ENCODE measurements around the gene ARPP19.

DNA sequence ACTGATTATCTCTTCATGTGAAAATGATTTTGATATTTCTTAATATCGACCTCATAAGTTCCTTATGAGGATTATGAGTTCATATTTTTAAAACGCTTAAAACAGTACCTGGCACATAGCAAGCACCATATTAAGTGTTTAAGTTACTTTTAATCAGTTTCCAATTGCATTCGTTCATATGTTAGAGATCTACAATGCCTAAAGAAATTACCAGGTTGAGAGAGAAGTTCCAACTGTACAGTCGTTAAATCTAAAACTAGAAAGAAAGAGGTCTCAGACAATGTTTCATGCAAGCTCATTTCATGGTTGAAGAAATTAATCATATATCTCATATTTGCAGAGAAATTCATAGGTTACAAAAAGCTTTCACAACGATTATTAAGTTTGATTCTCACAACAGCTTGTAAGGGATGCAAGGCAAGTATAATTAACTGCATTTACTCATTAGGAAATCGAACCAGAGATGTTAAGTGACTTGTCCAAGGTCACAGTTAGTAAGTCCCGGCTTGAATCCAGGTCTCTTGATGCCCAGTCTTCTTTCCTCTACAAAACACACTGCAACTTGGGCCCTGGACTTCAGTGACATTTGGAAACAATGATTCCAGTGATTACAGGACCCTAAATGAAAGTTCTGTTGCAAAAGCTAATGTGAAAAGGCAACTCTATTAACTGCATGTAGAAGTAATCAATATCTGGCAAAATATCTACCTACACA, 41.5 kb downstream of the ARPP19 start:
- TF ChIP-seq, protein P1, sequence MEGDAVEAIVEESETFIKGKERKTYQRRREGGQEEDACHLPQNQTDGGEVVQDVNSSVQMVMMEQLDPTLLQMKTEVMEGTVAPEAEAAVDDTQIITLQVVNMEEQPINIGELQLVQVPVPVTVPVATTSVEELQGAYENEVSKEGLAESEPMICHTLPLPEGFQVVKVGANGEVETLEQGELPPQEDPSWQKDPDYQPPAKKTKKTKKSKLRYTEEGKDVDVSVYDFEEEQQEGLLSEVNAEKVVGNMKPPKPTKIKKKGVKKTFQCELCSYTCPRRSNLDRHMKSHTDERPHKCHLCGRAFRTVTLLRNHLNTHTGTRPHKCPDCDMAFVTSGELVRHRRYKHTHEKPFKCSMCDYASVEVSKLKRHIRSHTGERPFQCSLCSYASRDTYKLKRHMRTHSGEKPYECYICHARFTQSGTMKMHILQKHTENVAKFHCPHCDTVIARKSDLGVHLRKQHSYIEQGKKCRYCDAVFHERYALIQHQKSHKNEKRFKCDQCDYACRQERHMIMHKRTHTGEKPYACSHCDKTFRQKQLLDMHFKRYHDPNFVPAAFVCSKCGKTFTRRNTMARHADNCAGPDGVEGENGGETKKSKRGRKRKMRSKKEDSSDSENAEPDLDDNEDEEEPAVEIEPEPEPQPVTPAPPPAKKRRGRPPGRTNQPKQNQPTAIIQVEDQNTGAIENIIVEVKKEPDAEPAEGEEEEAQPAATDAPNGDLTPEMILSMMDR (IDR thresholded peaks at IDR 0.05), result no peak
- no peak for TF ChIP-seq POLR2A (IDR thresholded peaks at IDR 0.05)

Measured in right lobe of liver (tissue), 4 donors.